HG02970 (cell line): ENCODE results near the gene ENPP5.
"Not testable (repeated sequence)": the region's sequence is repeated elsewhere in the genome, so short reads cannot be mapped to it uniquely, and the experiment has no call there.

Experiments
- ATAC-seq: cut with Tn5 transposase; IDR thresholded peaks from one replicate; pipeline ENCODE4 v1.9.1; 2021; ENCODE audit warnings: mild to moderate bottlenecking, moderate library complexity, moderate number of reproducible peaks; ENCODE audit not compliant: unreplicated experiment, low FRiP score

Gene ENPP5

GRCh38 chr6:46175976-46176375 lies 5.2 kb upstream of the ENPP5 start:
- no peak for ATAC-seq

GRCh38 chr6:46175446-46175845 lies 4.7 kb upstream of the ENPP5 start:
- ATAC-seq, result peak; percentile 61

- no peak for ATAC-seq
Observed at GRCh38 chr6:46174904-46175303, 4.1 kb upstream of the ENPP5 start.

- ATAC-seq, result no peak
Observed at GRCh38 chr6:46172176-46172575, 1.4 kb upstream of the ENPP5 start.

- no peak for ATAC-seq
Observed at GRCh38 chr6:46160102-46160501, 10.7 kb downstream of the ENPP5 start.

GRCh38 chr6:46159229-46159628 lies 11.6 kb downstream of the ENPP5 start:
- no peak for ATAC-seq

- no peak for ATAC-seq
Observed at GRCh38 chr6:46156701-46157100, 14.1 kb downstream of the ENPP5 start.

GRCh38 chr6:46149066-46149465 lies 21.7 kb downstream of the ENPP5 start:
- ATAC-seq, result not testable (repeated sequence)

GRCh38 chr6:46144270-46144669 lies 26.5 kb downstream of the ENPP5 start:
- ATAC-seq, result no peak

- peak; percentile 77 for ATAC-seq
Observed at GRCh38 chr6:46138281-46138680, 32.5 kb downstream of the ENPP5 start.

GRCh38 chr6:46137387-46137786 lies 33.4 kb downstream of the ENPP5 start:
- ATAC-seq, result no peak

- no peak for ATAC-seq
Observed at GRCh38 chr6:46136831-46137230, 33.9 kb downstream of the ENPP5 start.

GRCh38 chr6:46135176-46135575 lies 35.6 kb downstream of the ENPP5 start:
- no peak for ATAC-seq

- ATAC-seq, result no peak
Observed at GRCh38 chr6:46134216-46134615, 36.6 kb downstream of the ENPP5 start.

GRCh38 chr6:46131291-46131690 lies 39.5 kb downstream of the ENPP5 start:
- not testable (repeated sequence) for ATAC-seq

GRCh38 chr6:46130666-46131065 lies 40.1 kb downstream of the ENPP5 start:
- no peak for ATAC-seq

GRCh38 chr6:46129629-46130511 lies 40.9 kb downstream of the ENPP5 start, which contains the start of gene ENPP4:
Gene ENPP4, plus strand, starts transcription at chr6:46129989. Its CDS starts 9,595 bp downstream, at chr6:46139584.
- peak; percentile 98 for ATAC-seq

- ATAC-seq, result no peak
Observed at GRCh38 chr6:46129291-46129628, 41.5 kb downstream of the ENPP5 start.

GRCh38 chr6:46128476-46128875 lies 42.3 kb downstream of the ENPP5 start:
- ATAC-seq, result no peak

- not testable (repeated sequence) for ATAC-seq
Observed at GRCh38 chr6:46119679-46120078, 51.1 kb downstream of the ENPP5 start.

- no peak for ATAC-seq
Observed at GRCh38 chr6:46118836-46119235, 51.9 kb downstream of the ENPP5 start.

- no peak for ATAC-seq
Observed at GRCh38 chr6:46118157-46118556, 52.6 kb downstream of the ENPP5 start.
